NCI-H2227 (cell line): ENCODE results near the gene RPL36A.

Experiments
- DNase-seq: peaks from one replicate; lab custom pipeline; 2025; ENCODE audit not compliant: unreplicated experiment; lab: John Stamatoyannopoulos, UW

Gene RPL36A

GRCh38 chrX:101430457-101431078 lies 39.8 kb downstream of the RPL36A start:
- DNase-seq, result no peak

DNA sequence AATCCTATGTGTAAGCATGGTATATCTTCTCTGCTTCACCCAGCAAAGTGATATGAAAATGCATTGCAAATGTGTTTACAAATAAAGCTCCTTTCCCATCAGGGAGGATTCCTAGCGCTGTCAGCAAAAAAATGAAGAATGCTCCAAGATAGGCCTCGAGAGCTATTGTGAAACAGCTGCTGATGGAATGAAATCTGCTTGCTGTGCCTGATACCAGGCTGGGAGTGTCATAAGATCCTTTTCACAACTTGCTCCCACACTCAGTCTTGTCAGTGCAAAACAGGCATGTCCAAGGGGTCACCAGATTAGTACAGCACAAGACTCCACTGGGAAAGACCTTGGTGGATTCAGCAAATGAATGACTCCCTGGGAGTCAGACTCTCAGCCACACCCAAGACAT lies 51.3 kb downstream of the RPL36A start:
- no peak for DNase-seq
